ENCODE data around the gene ECHDC3. TPM values are rescaled to one million over a fixed set of nuclear protein-coding genes. Genes with fewer than 3 reads are reported as not detected.
A peak's percentile ranks its signal among the peaks of the same experiment; 100 is the strongest.

The ECHDC3 gene
- total RNA-seq, 3 donors from 2014 or later (not counting 1 experiment from before 2014, with no cell fraction given), result 0.38 to 4.8 TPM; not detected in 1

DNA sequence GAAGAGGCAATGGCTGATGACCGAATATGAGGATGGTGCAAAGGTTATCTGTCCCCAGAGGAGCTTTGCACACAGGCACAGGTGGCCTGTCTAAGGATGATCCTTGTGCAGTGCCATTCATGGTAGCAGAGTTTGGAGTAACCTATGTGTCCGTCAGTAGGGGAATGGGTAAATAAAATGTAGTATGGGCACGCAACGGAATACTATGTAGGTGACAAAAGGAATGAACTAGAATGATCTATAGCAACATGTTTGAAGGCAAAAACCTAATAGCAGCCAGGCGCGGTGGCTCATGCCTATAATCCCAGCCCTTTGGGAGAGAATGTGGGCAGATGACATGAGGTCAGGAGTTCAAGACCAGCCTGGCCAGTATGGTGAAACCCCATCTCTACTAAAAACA is 41.6 kb upstream of the ECHDC3 start:
- no peaks in the 10 kb centered on the region for H3K27me3 ChIP-seq (ENCODE audit: control insufficient read depth, insufficient read depth, low read length)
- intact Hi-C loops (cut with micrococcal nuclease), result no loop called here
- ATAC-seq (no peak), DNase-seq (no peak)
- TF ChIP-seq, protein P1, sequence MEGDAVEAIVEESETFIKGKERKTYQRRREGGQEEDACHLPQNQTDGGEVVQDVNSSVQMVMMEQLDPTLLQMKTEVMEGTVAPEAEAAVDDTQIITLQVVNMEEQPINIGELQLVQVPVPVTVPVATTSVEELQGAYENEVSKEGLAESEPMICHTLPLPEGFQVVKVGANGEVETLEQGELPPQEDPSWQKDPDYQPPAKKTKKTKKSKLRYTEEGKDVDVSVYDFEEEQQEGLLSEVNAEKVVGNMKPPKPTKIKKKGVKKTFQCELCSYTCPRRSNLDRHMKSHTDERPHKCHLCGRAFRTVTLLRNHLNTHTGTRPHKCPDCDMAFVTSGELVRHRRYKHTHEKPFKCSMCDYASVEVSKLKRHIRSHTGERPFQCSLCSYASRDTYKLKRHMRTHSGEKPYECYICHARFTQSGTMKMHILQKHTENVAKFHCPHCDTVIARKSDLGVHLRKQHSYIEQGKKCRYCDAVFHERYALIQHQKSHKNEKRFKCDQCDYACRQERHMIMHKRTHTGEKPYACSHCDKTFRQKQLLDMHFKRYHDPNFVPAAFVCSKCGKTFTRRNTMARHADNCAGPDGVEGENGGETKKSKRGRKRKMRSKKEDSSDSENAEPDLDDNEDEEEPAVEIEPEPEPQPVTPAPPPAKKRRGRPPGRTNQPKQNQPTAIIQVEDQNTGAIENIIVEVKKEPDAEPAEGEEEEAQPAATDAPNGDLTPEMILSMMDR (IDR thresholded peaks at IDR 0.05), result no peak
- peaks cover 24% of the 10 kb centered on the region for H3K4me1 ChIP-seq (ENCODE audit: control insufficient read depth, insufficient read depth, low read length)
- peaks cover 20 to 32% of the 10 kb centered on the region in 2 donors for H3K4me1 Mint-ChIP-seq
- no peaks in the 10 kb centered on the region for H3K36me3 Mint-ChIP-seq
- WGBS (ENCODE audit: insufficient coverage), result 98% methylated on average over 6 of the region's 6 CpGs
- H3K36me3 ChIP-seq (ENCODE audit: control insufficient read depth, insufficient read depth, low read length), result no peaks in the 10 kb centered on the region
- peak overlapping the region in 1 of 2 donors; percentile 39 for H3K27ac Mint-ChIP-seq
- peaks cover 0 to 2% of the 10 kb centered on the region in 2 donors for H3K27me3 Mint-ChIP-seq (ENCODE audit: low read depth in 2 of 2)
- H3K9me3 ChIP-seq (ENCODE audit: control insufficient read depth, insufficient read depth, low read length), result no peaks in the 10 kb centered on the region
- no peak overlapping the region for H3K4me3 Mint-ChIP-seq
- H3K27ac ChIP-seq (ENCODE audit: low read length), result no peak overlapping the region
- no peaks in the 10 kb centered on the region for H3K9me3 Mint-ChIP-seq
- H3K4me3 ChIP-seq (ENCODE audit: low read length), result no peak overlapping the region

DNA sequence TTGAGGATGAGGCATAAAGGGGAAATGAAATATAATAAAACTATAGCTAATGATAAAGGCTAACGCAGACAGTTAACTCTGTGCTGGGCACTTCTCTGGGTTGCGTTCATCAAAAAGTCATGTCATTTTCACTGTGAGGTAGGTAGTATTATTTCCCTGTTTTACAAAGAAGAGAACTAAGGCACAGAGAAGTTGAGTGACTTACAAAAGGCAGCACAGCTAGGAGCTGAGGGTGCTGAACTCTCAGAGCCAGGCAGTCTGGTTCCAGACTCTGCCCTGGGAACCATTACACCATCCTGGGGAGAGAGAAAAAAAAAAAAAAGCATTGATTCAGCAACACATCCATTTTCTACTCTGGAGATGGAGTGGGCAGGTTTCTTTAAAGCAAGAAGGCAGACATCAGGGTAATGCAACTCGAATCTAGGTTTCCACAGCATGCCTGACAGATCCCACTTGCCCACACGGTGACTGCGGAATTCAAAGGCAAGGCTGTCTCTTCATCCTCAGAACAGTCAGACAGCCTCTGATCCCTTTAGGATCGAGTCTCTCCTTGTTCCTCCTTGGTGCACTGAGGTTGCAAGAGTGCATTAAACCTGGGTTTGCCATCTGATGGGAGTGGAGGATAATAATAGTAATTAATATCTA is 40.6 kb upstream of the ECHDC3 start:
- Mint-ChIP-seq H3K4me3 (no peak overlapping the region), H3K36me3 (no peaks in the 10 kb centered on the region), H3K4me1 (peaks cover 20 to 27% of the 10 kb centered on the region in 2 donors), H3K27me3 (ENCODE audit: low read depth in 2 of 2) (peaks cover 0 to 2% of the 10 kb centered on the region in 2 donors), H3K27ac (no peak overlapping the region), H3K9me3 (no peaks in the 10 kb centered on the region)
- DNase-seq (no peak), ATAC-seq (no peak)
- H3K36me3 ChIP-seq (ENCODE audit: control insufficient read depth, insufficient read depth, low read length), result no peaks in the 10 kb centered on the region
- no peaks in the 10 kb centered on the region for H3K9me3 ChIP-seq (ENCODE audit: control insufficient read depth, insufficient read depth, low read length)
- intact Hi-C loops (cut with micrococcal nuclease), result no loop called here
- peaks cover 24% of the 10 kb centered on the region for H3K4me1 ChIP-seq (ENCODE audit: control insufficient read depth, insufficient read depth, low read length)
- TF ChIP-seq, protein P1 (IDR thresholded peaks at IDR 0.05), result no peak
- H3K27me3 ChIP-seq (ENCODE audit: control insufficient read depth, insufficient read depth, low read length), result no peaks in the 10 kb centered on the region
- 91% methylated on average over 6 of the region's 6 CpGs for WGBS (ENCODE audit: insufficient coverage)
- H3K4me3 ChIP-seq (ENCODE audit: low read length), result no peak overlapping the region
- no peak overlapping the region for H3K27ac ChIP-seq (ENCODE audit: low read length)

DNA sequence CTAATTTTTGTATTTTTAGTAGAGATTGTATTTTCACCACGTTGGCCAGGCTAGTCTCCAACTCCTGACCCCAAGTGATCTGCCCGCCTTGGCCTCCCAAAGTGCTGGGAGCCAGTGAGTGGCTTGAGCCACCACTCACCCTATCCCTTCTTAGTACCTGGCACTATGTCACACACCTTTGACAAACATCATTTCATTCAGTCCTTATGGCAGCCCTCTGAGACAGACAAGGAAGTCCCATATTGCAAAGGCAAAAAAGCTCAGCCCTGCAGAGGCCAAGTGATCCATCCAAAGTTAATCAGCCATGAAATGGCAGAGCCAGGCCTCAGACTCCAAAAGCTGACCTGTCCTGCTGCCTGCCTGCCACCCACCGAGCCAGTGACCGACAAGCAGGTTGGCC is 39.9 kb upstream of the ECHDC3 start:
- Mint-ChIP-seq H3K4me1 (peaks cover 20 to 23% of the 10 kb centered on the region in 2 donors), H3K36me3 (no peaks in the 10 kb centered on the region), H3K27ac (no peak overlapping the region), H3K27me3 (ENCODE audit: low read depth in 2 of 2) (peaks cover 0 to 2% of the 10 kb centered on the region in 2 donors), H3K4me3 (no peak overlapping the region), H3K9me3 (no peaks in the 10 kb centered on the region)
- H3K27ac ChIP-seq (ENCODE audit: low read length), result no peak overlapping the region
- ATAC-seq, result no peak
- H3K27me3 ChIP-seq (ENCODE audit: control insufficient read depth, insufficient read depth, low read length), result no peaks in the 10 kb centered on the region
- 84% methylated on average over 4 of the region's 4 CpGs for WGBS (ENCODE audit: insufficient coverage)
- H3K4me3 ChIP-seq (ENCODE audit: low read length), result no peak overlapping the region
- H3K9me3 ChIP-seq (ENCODE audit: control insufficient read depth, insufficient read depth, low read length), result no peaks in the 10 kb centered on the region
- peaks cover 24% of the 10 kb centered on the region for H3K4me1 ChIP-seq (ENCODE audit: control insufficient read depth, insufficient read depth, low read length)
- intact Hi-C loops (cut with micrococcal nuclease), result no loop called here
- TF ChIP-seq, protein P1 (IDR thresholded peaks at IDR 0.05), result no peak
- H3K36me3 ChIP-seq (ENCODE audit: control insufficient read depth, insufficient read depth, low read length), result no peaks in the 10 kb centered on the region
- DNase-seq, result no peak

DNA sequence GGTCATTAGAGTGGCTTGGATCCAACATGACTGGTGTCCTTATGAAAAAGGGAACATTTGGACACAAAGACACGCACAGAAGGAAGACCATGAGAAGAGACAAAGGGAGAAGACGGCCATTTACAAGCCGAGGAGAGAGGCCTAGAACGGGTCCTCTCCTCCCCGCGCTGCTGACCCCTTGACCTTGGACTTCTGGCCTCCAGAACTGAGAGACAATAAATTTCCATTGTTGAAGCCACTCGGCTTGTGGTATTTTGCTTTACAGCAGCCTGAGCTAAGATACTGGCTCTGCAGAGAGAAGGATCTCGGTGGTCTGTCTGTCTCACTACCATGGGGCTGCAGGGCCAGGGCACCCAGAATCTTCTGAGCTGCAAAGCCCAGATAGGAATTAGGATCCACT is 38.1 kb upstream of the ECHDC3 start:
- Mint-ChIP-seq H3K36me3 (no peaks in the 10 kb centered on the region), H3K4me1 (peaks cover 6 to 14% of the 10 kb centered on the region in 2 donors), H3K4me3 (no peak overlapping the region), H3K27me3 (ENCODE audit: low read depth in 2 of 2) (peaks cover 0 to 9% of the 10 kb centered on the region in 2 donors), H3K9me3 (no peaks in the 10 kb centered on the region), H3K27ac (no peak overlapping the region)
- peaks cover 10% of the 10 kb centered on the region for H3K4me1 ChIP-seq (ENCODE audit: control insufficient read depth, insufficient read depth, low read length)
- no peak for DNase-seq
- no peaks in the 10 kb centered on the region for H3K27me3 ChIP-seq (ENCODE audit: control insufficient read depth, insufficient read depth, low read length)
- TF ChIP-seq, protein P1 (IDR thresholded peaks at IDR 0.05), result no peak
- no peak for ATAC-seq
- 89% methylated on average over 8 of the region's 8 CpGs for WGBS (ENCODE audit: insufficient coverage)
- H3K4me3 ChIP-seq (ENCODE audit: low read length), result no peak overlapping the region
- intact Hi-C loops (cut with micrococcal nuclease), result no loop called here
- no peaks in the 10 kb centered on the region for H3K9me3 ChIP-seq (ENCODE audit: control insufficient read depth, insufficient read depth, low read length)
- no peaks in the 10 kb centered on the region for H3K36me3 ChIP-seq (ENCODE audit: control insufficient read depth, insufficient read depth, low read length)
- H3K27ac ChIP-seq (ENCODE audit: low read length), result no peak overlapping the region

Data from natural killer cell (primary cell).